Mucosa of descending colon (tissue), 3 donors: ENCODE results near the gene PARD3B. TPM values are rescaled to one million over a fixed set of nuclear protein-coding genes. Genes with fewer than 3 reads are reported as not detected.

Source experiments
- ATAC-seq: fragments of 200-7000 bp; cut with Tn5 transposase; one replicate; pipeline ENCODE4 v1.9.1; 2020; ENCODE audit warnings: mild to moderate bottlenecking, moderate library complexity
- DNase-seq, 3 donors: peaks; one replicate each; pipeline ENCODE4 v3.0.0-alpha.2; 2020
- H3K36me3 ChIP-seq: fragments of 200-600 bp; one replicate; pipeline ENCODE4 v1.8.0; 2021; ENCODE audit warnings: low read depth, mild to moderate bottlenecking
- H3K4me1 ChIP-seq: fragments of 200-600 bp; one replicate; pipeline ENCODE4 v1.8.0; 2021; ENCODE audit warnings: low read depth, mild to moderate bottlenecking
- H3K4me3 ChIP-seq: fragments of 200-600 bp; one replicate; pipeline ENCODE4 v1.8.0; 2021; ENCODE audit warnings: mild to moderate bottlenecking
- H3K9me3 ChIP-seq: fragments of 200-600 bp; one replicate; pipeline ENCODE4 v1.8.0; 2021; ENCODE audit warnings: mild to moderate bottlenecking
- CTCF ChIP-seq: fragments of 200-600 bp; IDR thresholded peaks from one replicate; pipeline ENCODE4 v1.8.0; 2022; ENCODE audit warnings: antibody characterized with exemption, mild to moderate bottlenecking
- intact Hi-C, 2 donors: fragments of 100-400 bp; cut with DNase I in 1 of 2; cut with micrococcal nuclease in 1 of 2; formaldehyde crosslinking; loops; one replicate each; pipeline versions ENCODE4 v1.11.0 to v1.11.1; 2022; cut with DNase I, micrococcal nuclease
- total RNA-seq, 3 donors: library from RNA; stranded (reverse); fragmentation: NEBNext Ultra II Directional in 2 of 3; extraction: Animal tissue kit (Norgen Biotek cat#: 25700) in 2 of 3; gene quantifications; one replicate each; pipeline versions ENCODE4 v1.2.1 to v1.2.4, GENCODE V29; 2021 to 2023
- donor health status: DM: no; HTN: no; CAD: no; lungs with moderate emphysema.
- donor health status: DM: no; HTN: no; CAD: no.
- donor health status: DM: no; HTN: yes; CAD: no.

PARD3B gene
- total RNA-seq, 3 donors from 2014 or later = 21.1 to 56.8 (median 44.0) TPM

- DNase-seq (no peak), ATAC-seq (no peak)
- no peaks in the 10 kb centered on the region for H3K36me3 ChIP-seq
- peaks cover 8% of the 10 kb centered on the region for H3K9me3 ChIP-seq
- intact Hi-C loops = no loop called here
- no peak overlapping the region for H3K4me3 ChIP-seq
- no peak for TF ChIP-seq CTCF
- no peaks in the 10 kb centered on the region for H3K4me1 ChIP-seq
Measured at GRCh38 chr2:204591225-204591624, 46.0 kb downstream of the PARD3B start.

- intact Hi-C loops = no loop called here
- no peak for ATAC-seq
- H3K9me3 ChIP-seq = no peaks in the 10 kb centered on the region
- H3K4me3 ChIP-seq = no peak overlapping the region
- DNase-seq = no peak
- H3K36me3 ChIP-seq = no peaks in the 10 kb centered on the region
- no peak for TF ChIP-seq CTCF
- H3K4me1 ChIP-seq = no peaks in the 10 kb centered on the region
Measured at GRCh38 chr2:204604061-204604460, 58.8 kb downstream of the PARD3B start.

GRCh38 chr2:204608237-204608939 lies 63.1 kb downstream of the PARD3B start:
- ATAC-seq (no peak), DNase-seq (no peak)
- Histone ChIP-seq H3K4me1 (peaks cover 18% of the 10 kb centered on the region), H3K36me3 (no peaks in the 10 kb centered on the region), H3K9me3 (no peaks in the 10 kb centered on the region), H3K4me3 (no peak overlapping the region)
- intact Hi-C loops = no loop called here
- no peak for TF ChIP-seq CTCF

- DNase-seq = no peak
Measured at GRCh38 chr2:204611017-204611631, 65.8 kb downstream of the PARD3B start.

GRCh38 chr2:204611764-204612163 lies 66.5 kb downstream of the PARD3B start:
- no peaks in the 10 kb centered on the region for H3K36me3 ChIP-seq
- peaks cover 18% of the 10 kb centered on the region for H3K4me1 ChIP-seq
- DNase-seq (no peak), ATAC-seq (no peak)
- H3K9me3 ChIP-seq = no peaks in the 10 kb centered on the region
- intact Hi-C loops = no loop called here
- no peak for TF ChIP-seq CTCF
- H3K4me3 ChIP-seq = no peak overlapping the region

More at GRCh38 chr2:204611017-204611631, 65.8 kb downstream of the PARD3B start:
- no peaks in the 10 kb centered on the region for H3K9me3 ChIP-seq
- intact Hi-C loops = no loop called here
- no peak overlapping the region for H3K4me3 ChIP-seq
- H3K36me3 ChIP-seq = no peaks in the 10 kb centered on the region
- H3K4me1 ChIP-seq = peaks cover 18% of the 10 kb centered on the region
- no peak for TF ChIP-seq CTCF
- peak; percentile 90 for ATAC-seq
